GM10847 (cell line): ENCODE measurements around the gene BAZ2A.

Experiments
- POLR2A ChIP-seq: IDR thresholded peaks from 2 replicates; pipeline ENCODE4 v1.6.1; 2011; ENCODE audit not compliant: insufficient read length; ENCODE audit errors: extremely low read depth

The BAZ2A gene

DNA sequence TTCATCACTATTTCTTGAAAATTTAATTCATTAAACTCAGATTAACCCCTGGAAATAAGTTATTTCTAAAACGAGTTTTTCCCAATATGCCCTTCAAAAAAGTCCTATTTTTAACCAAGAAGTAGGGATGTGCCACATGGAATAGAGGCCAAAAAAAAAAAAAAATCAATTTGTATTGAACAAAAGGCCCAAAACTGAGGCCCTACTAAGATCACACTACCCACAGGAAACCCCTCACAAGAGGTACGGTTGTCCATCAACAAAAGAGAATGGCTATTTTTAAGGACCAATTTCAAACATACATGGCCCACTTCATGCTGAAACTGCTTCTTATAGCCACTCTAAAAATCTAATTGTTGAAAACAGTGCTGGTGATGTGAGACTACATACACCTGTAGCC is 7.5 kb upstream of the BAZ2A start:
- no peak for TF ChIP-seq POLR2A

- peak; percentile 11 for TF ChIP-seq POLR2A
Measured at GRCh38 chr12:56636675-56637540, 6.8 kb upstream of the BAZ2A start.

DNA sequence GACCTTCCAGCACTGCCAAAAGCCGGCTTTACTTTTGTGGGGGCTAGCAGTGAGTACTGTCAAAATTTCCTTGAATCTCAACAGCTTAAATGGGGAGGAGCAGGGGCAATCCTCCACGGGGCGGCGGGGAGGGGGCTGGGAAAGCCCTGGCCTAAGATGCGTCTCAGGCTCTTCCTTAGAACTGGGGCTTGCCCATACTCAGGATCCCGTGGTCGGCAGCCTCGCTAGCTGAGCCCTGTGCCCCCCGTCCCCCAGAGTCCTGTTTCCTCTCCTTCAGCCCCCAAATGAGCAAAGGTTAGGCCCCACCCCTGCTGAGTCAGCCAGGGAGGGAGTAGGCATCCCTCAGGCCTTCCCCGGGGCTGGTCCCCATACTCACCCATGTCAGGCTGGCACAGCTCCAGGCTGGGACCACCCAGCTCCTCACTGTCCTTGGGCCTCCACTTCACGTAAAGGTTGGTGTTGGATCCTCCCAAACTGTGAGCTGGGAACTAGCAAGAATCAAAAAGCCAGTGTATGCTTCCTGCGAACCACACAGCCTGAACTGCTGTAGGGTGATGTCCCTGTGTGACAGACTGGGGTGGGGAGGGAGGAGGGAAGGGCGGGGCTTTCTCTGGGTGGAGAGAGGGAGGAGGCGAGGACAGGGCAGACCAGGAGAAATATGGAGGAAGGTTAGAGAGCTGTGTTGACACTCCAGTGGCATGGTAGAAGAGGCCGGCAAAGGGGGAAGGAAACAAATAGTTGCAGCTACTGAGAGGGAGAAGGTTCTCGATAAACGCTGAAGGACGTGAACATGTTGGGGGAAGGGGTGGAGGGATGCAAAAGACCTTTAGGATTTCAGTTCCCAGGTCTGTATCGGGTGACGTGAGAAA is 5.9 kb upstream of the BAZ2A start:
- TF ChIP-seq POLR2A, result peak; percentile 11

DNA sequence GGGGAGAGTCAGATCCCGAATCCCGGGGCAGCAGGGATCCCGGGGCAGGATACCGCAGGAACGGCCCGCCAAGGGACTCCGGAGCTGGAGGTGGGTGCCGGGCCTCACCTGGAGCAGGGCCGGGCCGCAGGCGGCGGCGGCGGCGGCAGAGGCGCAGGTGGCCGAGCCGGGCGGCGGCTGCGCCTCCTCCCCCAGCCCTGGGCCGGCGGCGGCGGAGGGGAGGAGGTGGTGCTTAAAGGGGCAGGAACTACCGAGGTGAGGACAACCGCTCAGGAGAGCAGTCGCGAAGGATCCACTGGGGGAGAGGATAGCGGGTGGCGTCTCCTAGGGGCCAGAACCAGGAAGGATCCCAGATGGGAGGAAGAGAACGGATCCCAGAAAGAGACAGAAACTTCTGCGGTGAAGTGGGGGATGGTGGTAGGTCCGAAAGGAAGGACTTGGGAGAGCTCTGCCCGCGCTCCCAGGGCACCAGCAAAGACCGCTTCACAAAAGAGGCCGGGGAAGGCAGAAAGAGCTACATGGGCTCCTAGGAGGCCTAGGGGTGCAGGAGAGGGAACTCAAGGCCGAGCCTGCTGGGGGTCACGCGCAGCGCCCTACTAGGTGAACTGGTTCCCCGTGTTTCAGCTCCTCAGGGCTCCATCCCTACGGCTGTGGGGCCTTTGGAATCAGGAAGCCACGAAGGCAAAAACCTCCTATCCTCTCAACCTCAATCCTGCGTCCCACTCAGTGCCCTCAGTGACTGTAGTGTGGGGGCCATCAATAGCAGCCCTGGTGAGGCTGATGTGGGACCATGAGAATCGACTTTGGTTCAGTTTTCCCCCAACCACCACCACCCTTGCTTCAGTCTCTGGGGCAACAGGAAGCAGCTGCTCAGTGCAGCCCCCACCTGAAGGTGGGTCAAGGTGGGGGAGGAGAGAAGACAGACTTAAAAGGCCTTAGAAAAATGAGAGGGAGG is 5.0 kb upstream of the BAZ2A start:
- TF ChIP-seq POLR2A, result no peak

DNA sequence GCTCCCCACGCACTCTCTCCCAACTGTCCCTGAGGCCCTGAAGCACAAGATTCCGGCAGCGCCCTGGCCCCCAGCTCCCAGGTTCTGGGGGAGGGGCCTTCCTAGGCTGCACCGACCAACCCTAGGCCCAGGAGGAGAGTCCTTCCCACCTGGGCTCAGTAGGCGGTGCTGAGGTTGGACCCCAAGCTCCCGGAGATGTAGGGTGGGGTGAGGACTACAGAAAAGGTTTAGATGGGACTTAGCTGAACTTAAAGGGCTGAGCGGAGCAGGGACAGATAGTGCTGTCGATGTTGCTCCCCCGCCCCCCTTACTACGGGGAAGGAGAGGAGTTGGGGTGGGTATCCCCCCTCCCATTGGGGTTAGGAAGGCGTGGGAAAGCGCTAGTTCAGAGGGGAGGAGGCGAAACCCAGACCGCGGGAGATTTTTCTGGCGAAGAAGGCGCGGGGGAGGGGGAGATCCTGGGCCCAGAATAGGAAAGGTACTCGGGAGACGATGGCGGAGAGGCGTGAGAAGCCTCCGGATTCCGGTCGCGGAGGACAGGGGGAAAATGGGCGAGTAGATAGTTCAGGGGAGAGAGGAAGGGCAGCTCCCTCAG is 4.2 kb upstream of the BAZ2A start:
- no peak for TF ChIP-seq POLR2A

- TF ChIP-seq POLR2A, result no peak
Measured at GRCh38 chr12:56633468-56634241, 3.5 kb upstream of the BAZ2A start.

DNA sequence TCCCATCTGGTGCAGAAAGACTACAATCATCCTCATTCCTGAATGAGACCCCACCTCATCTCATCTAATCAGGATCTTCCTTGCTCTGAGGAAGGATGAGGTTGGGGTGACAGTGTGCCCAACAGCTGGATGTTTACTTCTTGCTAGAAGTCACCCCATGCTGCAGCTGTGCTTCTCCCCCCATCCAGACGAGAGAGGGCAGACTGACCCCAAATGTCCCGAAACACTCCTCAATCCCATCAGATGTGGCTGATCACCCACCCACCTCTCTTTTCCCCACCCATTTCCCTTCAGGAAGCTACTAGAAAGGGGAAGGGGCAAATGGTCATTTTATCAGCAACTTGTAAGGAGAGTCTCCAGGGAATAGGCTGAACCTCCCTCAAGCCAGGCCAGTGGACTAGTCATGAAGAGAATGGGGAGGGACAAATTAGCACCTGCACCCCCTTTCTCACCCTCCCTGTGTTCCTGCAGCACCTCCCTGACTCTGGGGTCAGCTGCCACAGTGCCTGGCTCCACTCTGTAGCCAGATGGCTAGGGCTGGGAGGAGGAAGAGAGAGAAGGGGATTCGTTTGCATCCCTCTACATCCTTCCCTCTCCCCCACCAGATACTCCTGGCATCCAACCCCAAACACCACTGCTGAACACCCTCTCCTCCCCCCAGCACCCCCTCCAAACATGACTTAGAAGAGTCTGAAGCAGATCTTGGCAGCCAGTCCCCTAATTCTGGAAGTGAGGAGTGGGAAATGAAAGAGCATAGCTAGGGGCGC is 2.8 kb upstream of the BAZ2A start:
- TF ChIP-seq POLR2A, result no peak

GRCh38 chr12:56631790-56632700 is 1.9 kb upstream of the BAZ2A start:
- no peak for TF ChIP-seq POLR2A

- TF ChIP-seq POLR2A, result no peak
Measured at GRCh38 chr12:56629459-56630179, 507 bp downstream of the BAZ2A start.

DNA sequence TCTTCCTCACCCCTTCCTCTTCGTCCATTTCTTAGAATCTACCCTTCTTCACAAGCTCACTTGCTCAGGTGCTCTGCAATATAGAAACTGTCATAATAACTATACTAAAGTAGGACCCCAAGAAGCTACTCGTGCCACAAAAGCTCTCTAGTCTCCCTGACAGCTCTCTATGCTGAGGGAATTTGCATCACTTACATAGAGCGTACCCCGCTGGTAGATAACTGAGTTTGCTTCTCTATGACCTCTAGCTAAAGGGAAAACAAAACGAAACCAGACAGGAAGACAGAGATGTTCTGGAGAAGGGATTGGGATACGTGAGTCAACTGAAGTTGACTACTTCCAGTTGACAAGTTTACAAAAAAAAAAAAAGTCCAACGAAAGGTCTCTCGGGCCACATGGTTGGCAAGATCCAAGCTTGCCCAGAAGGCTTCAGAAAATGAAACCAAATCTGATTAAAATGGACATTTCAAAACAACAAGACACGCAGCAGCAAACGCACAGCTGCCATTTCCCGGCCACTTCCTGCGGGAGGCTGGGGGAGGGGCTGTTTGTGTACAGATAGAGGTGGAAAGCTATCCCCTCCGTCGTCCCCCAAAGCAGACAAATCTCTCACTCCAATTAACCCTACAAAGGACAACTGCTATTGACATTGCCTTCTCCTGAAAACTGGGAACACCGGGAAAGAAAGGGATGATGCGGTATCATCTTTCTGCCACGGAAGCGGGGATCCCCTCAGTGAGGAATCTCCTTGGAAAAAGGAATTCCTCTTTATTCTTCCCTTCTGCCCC is 1.3 kb downstream of the BAZ2A start:
- no peak for TF ChIP-seq POLR2A

DNA sequence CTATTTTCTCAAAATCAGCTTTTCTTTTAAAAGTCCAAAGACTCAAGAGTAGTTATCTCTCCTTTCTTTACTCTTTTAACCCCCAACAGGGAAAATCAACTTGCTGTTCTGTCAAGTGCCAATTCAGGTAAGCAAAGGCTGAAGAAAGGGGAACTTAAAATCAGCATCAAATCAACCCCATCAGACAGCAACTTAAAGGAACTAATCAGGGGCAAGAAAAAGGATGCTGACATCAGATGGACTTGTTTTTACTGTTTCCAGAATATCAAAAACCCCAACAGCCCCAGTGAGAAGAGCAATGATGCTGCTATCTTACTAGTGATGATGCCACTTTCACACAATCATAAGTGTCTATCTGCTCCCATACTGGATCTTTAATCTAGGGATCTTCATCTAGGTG is 3.4 kb downstream of the BAZ2A start:
- no peak for TF ChIP-seq POLR2A
